Immature natural killer cell (primary cell): ENCODE results near the gene ATP13A1. TPM values are rescaled to one million over a fixed set of nuclear protein-coding genes. Genes with fewer than 3 reads are reported as not detected.
"Not testable (repeated sequence)": the region's sequence is repeated elsewhere in the genome, so short reads cannot be mapped to it uniquely, and the experiment has no call there.

Experiments
- DNase-seq, 3 donors: peaks; one replicate each; pipeline ENCODE4 v3.0.0; 2022; ENCODE audit warnings: mixed read lengths in 1 of 3
- H3K27ac Mint-ChIP-seq, 6 donors: one replicate each; pipeline ENCODE4 v1.8.0; 2020; ENCODE audit warnings: mixed read lengths in 6 of 6, mild to moderate bottlenecking in 5 of 6, inconsistent platforms in 4 of 6, moderate library complexity in 3 of 6
- H3K27me3 Mint-ChIP-seq, 3 donors: one replicate each; pipeline ENCODE4 v1.8.0; 2020 to 2021; ENCODE audit warnings: low read depth in 3 of 3, mild to moderate bottlenecking in 3 of 3, mixed read lengths in 3 of 3, moderate library complexity in 3 of 3, inconsistent platforms in 1 of 3
- H3K36me3 Mint-ChIP-seq, 3 donors: one replicate each; pipeline ENCODE4 v1.8.0; 2020; ENCODE audit warnings: mixed read lengths in 3 of 3, inconsistent platforms in 2 of 3, mild to moderate bottlenecking in 2 of 3
- H3K4me1 Mint-ChIP-seq, 2 donors: one replicate each; pipeline ENCODE4 v1.8.0; 2020; ENCODE audit warnings: inconsistent platforms in 2 of 2, mild to moderate bottlenecking in 2 of 2, mixed read lengths in 2 of 2, moderate library complexity in 1 of 2
- H3K4me3 Mint-ChIP-seq, 5 donors: one replicate each; pipeline ENCODE4 v1.8.0; 2020; ENCODE audit warnings: mild to moderate bottlenecking in 5 of 5, mixed read lengths in 5 of 5, inconsistent platforms in 3 of 5, moderate library complexity in 3 of 5
- H3K9me3 Mint-ChIP-seq, 6 donors: one replicate each; pipeline ENCODE4 v1.8.0; 2020; ENCODE audit warnings: mild to moderate bottlenecking in 6 of 6, mixed read lengths in 6 of 6, inconsistent platforms in 4 of 6, moderate library complexity in 3 of 6
- polyA plus RNA-seq, 3 donors: library from polyadenylated mRNA; unstranded; fragments of 300-500 nt; fragmentation: Illumina TruSeq; gene quantifications; one replicate each; pipeline ENCODE4 v1.2.3, GENCODE V29; 2021

ATP13A1 gene
- polyA plus RNA-seq = 10 to 100 TPM in 2 of 3 donors, 1 to 10 TPM in 1; 8.4 to 29.2 (median 18.6) TPM

- Mint-ChIP-seq H3K9me3 (peaks cover 0 to 3% (median 0%) of the 10 kb centered on the region in 6 donors), H3K4me1 (peaks cover 41 to 42% of the 10 kb centered on the region in 2 donors), H3K36me3 (peaks cover 0 to 1% (median under 1%) of the 10 kb centered on the region in 3 donors), H3K27me3 (peaks cover 14 to 21% (median 16%) of the 10 kb centered on the region in 3 donors), H3K27ac (peak within 1 kb of the TSS; percentile 90 to 99 (median 96)), H3K4me3 (peak within 1 kb of the TSS; percentile 90 to 97 (median 93))
- DNase-seq = peak; percentile 97 to 98 (median 97)
Observed at GRCh38 chr19:19663256-19664120, at the start of gene ATP13A1. TSS of gene ATP13A1 (minus strand) at chr19:19663676. CDS start at chr19:19663666, 10 bp downstream.

GRCh38 chr19:19711934-19712828 is 48.7 kb upstream of the ATP13A1 start:
- Mint-ChIP-seq H3K4me3 (peak overlapping the region in 1 of 5 donors; percentile 27), H3K9me3 (peaks cover 39 to 99% (median 94%) of the 10 kb centered on the region in 6 donors), H3K27ac (no peak overlapping the region), H3K4me1 (peaks cover 2 to 5% of the 10 kb centered on the region in 2 donors), H3K36me3 (peaks cover 50 to 75% (median 63%) of the 10 kb centered on the region in 3 donors), H3K27me3 (peaks cover 2 to 4% (median 3%) of the 10 kb centered on the region in 3 donors)
- no peak for DNase-seq

DNA sequence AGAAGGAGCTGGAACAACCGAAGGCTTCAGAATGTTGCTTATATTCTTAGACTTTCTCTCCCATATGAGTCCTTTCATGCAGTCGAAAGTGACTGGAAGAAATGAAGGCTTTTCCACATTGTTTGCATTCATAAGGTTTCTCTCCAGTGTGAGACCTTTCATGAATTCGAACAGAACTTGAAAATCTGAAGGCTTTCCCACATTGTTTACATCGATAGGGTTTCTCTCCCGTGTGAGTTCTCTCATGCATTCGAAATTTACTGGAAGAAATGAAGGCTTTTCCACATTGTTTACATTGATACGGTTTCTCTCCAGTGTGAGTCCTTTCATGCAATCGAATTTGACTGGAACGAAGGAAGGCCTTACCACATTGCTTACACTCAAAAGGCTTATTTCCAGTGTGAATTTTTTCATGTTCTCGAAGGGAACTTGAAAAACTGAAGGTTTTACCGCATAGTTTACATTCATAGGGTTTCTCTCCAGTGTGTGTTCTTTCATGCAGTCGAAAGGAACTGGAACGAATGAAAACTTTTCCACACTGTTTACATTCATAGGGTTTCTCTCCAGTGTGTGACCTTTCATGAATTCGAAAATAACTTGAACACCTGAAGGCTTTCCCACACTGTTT is 47.9 kb upstream of the ATP13A1 start:
- Mint-ChIP-seq H3K27me3 (peaks cover 2 to 3% (median 2%) of the 10 kb centered on the region in 3 donors), H3K9me3 (peaks cover 38 to 99% (median 94%) of the 10 kb centered on the region in 6 donors), H3K27ac (no peak overlapping the region), H3K36me3 (peaks cover 45 to 73% (median 55%) of the 10 kb centered on the region in 3 donors), H3K4me3 (no peak overlapping the region), H3K4me1 (peaks cover 0 to 5% of the 10 kb centered on the region in 2 donors)
- DNase-seq = no peak

DNA sequence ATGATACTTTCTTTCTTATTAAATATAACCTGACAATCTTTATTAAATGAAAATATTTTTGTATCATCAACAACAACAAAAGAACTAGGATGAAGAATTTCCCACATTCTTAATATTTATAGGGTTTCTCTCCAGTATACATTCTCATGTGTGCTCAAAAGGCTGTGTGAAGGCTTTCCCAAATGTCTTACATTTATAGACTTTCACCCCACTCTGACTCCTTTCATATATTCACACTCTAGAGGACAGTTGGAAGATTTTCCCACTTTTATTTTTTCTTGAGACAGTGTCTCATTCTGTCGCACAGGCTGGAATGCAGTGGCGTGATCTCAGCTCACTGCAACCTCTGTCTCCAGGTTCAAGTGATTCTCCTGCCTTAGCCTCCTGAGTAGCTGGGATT is 47.0 kb upstream of the ATP13A1 start:
- H3K4me3 Mint-ChIP-seq = no peak overlapping the region
- peaks cover 0 to 3% of the 10 kb centered on the region in 2 donors for H3K4me1 Mint-ChIP-seq
- H3K36me3 Mint-ChIP-seq = peaks cover 44 to 72% (median 59%) of the 10 kb centered on the region in 3 donors
- peaks cover under 1 to 2% (median 2%) of the 10 kb centered on the region in 3 donors for H3K27me3 Mint-ChIP-seq
- no peak overlapping the region for H3K27ac Mint-ChIP-seq
- DNase-seq = no peak
- H3K9me3 Mint-ChIP-seq = peaks cover 39 to 100% (median 95%) of the 10 kb centered on the region in 6 donors

GRCh38 chr19:19704836-19705235 is 41.4 kb upstream of the ATP13A1 start:
- peaks cover 0 to 3% of the 10 kb centered on the region in 2 donors for H3K4me1 Mint-ChIP-seq
- DNase-seq = no peak
- peaks cover 37 to 83% (median 75%) of the 10 kb centered on the region in 6 donors for H3K9me3 Mint-ChIP-seq
- peaks cover 35 to 57% (median 42%) of the 10 kb centered on the region in 3 donors for H3K36me3 Mint-ChIP-seq
- no peak overlapping the region for H3K4me3 Mint-ChIP-seq
- peaks cover 2 to 3% (median 3%) of the 10 kb centered on the region in 3 donors for H3K27me3 Mint-ChIP-seq
- H3K27ac Mint-ChIP-seq = peak overlapping the region in 1 of 6 donors; percentile 17

- H3K4me1 Mint-ChIP-seq, H3K27ac Mint-ChIP-seq, H3K27me3 Mint-ChIP-seq, H3K4me3 Mint-ChIP-seq, DNase-seq: not testable (repeated sequence)
- H3K9me3 Mint-ChIP-seq = peaks cover 17 to 43% (median 40%) of the 10 kb centered on the region in 6 donors
- peaks cover 23 to 35% (median 34%) of the 10 kb centered on the region in 3 donors for H3K36me3 Mint-ChIP-seq
Observed at GRCh38 chr19:19700493-19700892, 37.0 kb upstream of the ATP13A1 start.

GRCh38 chr19:19697589-19697988 is 34.1 kb upstream of the ATP13A1 start:
- no peak for DNase-seq
- no peak overlapping the region for H3K4me3 Mint-ChIP-seq
- no peak overlapping the region for H3K27ac Mint-ChIP-seq
- H3K36me3 Mint-ChIP-seq = peaks cover 9 to 15% (median 14%) of the 10 kb centered on the region in 3 donors
- H3K9me3 Mint-ChIP-seq = peaks cover 4 to 21% (median 15%) of the 10 kb centered on the region in 6 donors
- no peaks in the 10 kb centered on the region for H3K27me3 Mint-ChIP-seq
- H3K4me1 Mint-ChIP-seq = no peaks in the 10 kb centered on the region

- Mint-ChIP-seq H3K4me1 (no peaks in the 10 kb centered on the region), H3K4me3 (no peak overlapping the region), H3K36me3 (peaks cover 9 to 15% (median 14%) of the 10 kb centered on the region in 3 donors), H3K9me3 (peaks cover 4 to 17% (median 11%) of the 10 kb centered on the region in 6 donors), H3K27me3 (no peaks in the 10 kb centered on the region), H3K27ac (no peak overlapping the region)
- no peak for DNase-seq
Observed at GRCh38 chr19:19696386-19696785, 32.9 kb upstream of the ATP13A1 start.

- H3K9me3 Mint-ChIP-seq = peaks cover 0 to 3% (median under 1%) of the 10 kb centered on the region in 6 donors
Observed at GRCh38 chr19:19691683-19692082, 28.2 kb upstream of the ATP13A1 start.

DNA sequence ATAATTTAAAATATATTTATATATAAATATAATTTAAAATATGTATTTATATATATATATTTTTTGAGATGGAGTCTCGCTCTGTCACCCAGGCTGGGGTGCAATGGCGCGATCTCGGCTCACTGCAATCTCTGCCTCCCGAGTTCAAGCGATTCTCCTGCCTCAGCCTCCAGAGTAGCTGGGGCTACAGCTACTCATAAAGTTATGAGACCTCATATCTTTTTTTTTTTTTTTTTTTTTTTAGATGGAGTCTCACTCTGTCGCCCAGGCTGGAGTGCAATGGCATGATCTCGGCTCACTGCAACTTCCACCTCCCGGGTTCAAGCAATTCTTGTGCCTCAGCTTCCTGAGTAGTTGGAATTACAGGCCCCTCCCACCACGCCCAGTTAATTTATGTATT is 25.5 kb upstream of the ATP13A1 start:
- H3K27ac Mint-ChIP-seq, H3K4me3 Mint-ChIP-seq, DNase-seq, H3K27me3 Mint-ChIP-seq, H3K4me1 Mint-ChIP-seq: not testable (repeated sequence)
- Mint-ChIP-seq H3K9me3 (peaks cover 0 to 19% (median 10%) of the 10 kb centered on the region in 6 donors), H3K36me3 (peaks cover 11 to 23% (median 16%) of the 10 kb centered on the region in 3 donors)

More at GRCh38 chr19:19691683-19692082, 28.2 kb upstream of the ATP13A1 start:
- H3K4me1 Mint-ChIP-seq = no peaks in the 10 kb centered on the region
- no peaks in the 10 kb centered on the region for H3K27me3 Mint-ChIP-seq
- no peak overlapping the region for H3K4me3 Mint-ChIP-seq
- peaks cover 4 to 7% (median 6%) of the 10 kb centered on the region in 3 donors for H3K36me3 Mint-ChIP-seq
- no peak overlapping the region for H3K27ac Mint-ChIP-seq
- no peak for DNase-seq

DNA sequence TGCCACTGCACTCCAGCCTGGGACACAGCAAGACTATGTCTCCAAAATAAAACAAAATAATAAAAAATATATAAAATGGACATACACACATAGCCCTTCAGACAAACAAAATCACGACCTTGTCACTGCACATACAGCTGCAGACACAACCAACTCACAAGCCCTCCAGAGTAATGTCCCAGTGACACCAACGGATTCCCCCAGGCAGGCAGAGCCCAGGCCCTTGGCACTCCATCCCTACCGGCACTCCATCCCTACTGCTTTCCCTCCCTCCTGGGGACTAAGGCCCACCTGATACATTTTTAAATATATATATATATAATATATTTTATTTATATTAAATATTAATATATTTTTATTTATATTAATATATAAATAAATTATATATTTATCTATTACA is 23.6 kb upstream of the ATP13A1 start:
- H3K9me3 Mint-ChIP-seq = peaks cover 3 to 32% (median 22%) of the 10 kb centered on the region in 6 donors
- peaks cover 0 to 4% (median 2%) of the 10 kb centered on the region in 3 donors for H3K27me3 Mint-ChIP-seq
- H3K27ac Mint-ChIP-seq = no peak overlapping the region
- peaks cover 3 to 15% of the 10 kb centered on the region in 2 donors for H3K4me1 Mint-ChIP-seq
- H3K4me3 Mint-ChIP-seq = no peak overlapping the region
- H3K36me3 Mint-ChIP-seq = peaks cover 21 to 38% (median 33%) of the 10 kb centered on the region in 3 donors
- no peak for DNase-seq

DNA sequence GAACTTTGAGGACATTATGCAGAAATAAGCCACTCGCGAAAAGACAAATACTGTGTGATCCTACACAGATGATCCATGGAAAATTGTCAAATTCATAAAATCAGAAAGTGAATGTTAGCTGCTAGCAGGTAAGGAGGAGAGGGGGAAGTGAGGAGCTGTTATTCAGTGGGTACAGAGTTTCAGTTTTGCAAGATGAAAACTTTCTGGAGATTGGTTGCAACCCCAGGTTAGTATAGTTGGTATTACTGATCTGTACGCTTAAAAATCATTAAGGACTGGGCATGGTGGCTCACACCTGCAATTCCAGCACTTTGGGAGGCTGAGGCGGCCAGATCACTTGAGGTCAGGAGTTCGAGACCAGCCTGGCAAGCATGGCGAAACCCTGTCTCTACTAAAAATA is 23.1 kb upstream of the ATP13A1 start:
- peaks cover 0 to 4% (median 2%) of the 10 kb centered on the region in 3 donors for H3K27me3 Mint-ChIP-seq
- DNase-seq = no peak
- H3K4me1 Mint-ChIP-seq = peaks cover 3 to 15% of the 10 kb centered on the region in 2 donors
- peaks cover 21 to 38% (median 33%) of the 10 kb centered on the region in 3 donors for H3K36me3 Mint-ChIP-seq
- no peak overlapping the region for H3K4me3 Mint-ChIP-seq
- peaks cover 3 to 32% (median 22%) of the 10 kb centered on the region in 6 donors for H3K9me3 Mint-ChIP-seq
- H3K27ac Mint-ChIP-seq = peak overlapping the region in 1 of 6 donors; percentile 58

GRCh38 chr19:19686119-19686518 is 22.6 kb upstream of the ATP13A1 start:
- peaks cover 23 to 43% (median 35%) of the 10 kb centered on the region in 3 donors for H3K36me3 Mint-ChIP-seq

More at GRCh38 chr19:19686119-19686518, 22.6 kb upstream of the ATP13A1 start:
- not testable (repeated sequence) for H3K27me3 Mint-ChIP-seq, DNase-seq, H3K27ac Mint-ChIP-seq, H3K4me3 Mint-ChIP-seq
- Mint-ChIP-seq H3K9me3 (peaks cover 6 to 35% (median 25%) of the 10 kb centered on the region in 6 donors), H3K4me1 (peaks cover 3 to 15% of the 10 kb centered on the region in 2 donors)
